Stimulated activated CD8-positive, alpha-beta memory T cell treated with anti-CD3 and anti-CD28 coated beads, Interleukin-4, amount 100 ng/mL, for 1 hour (primary cell): ENCODE measurements around the gene HOMER1.

Experiments
- DNase-seq, 2 donors: peaks; one replicate each; pipeline ENCODE4 v3.0.0-alpha.2; 2020; ENCODE audit warnings: low read depth in 2 of 2, low spot score in 1 of 2

HOMER1 gene

GRCh38 chr5:79490323-79490936, 23.5 kb downstream of the HOMER1 start:
- DNase-seq, result no peak

GRCh38 chr5:79489773-79490172, 24.2 kb downstream of the HOMER1 start:
- DNase-seq, result no peak

DNA sequence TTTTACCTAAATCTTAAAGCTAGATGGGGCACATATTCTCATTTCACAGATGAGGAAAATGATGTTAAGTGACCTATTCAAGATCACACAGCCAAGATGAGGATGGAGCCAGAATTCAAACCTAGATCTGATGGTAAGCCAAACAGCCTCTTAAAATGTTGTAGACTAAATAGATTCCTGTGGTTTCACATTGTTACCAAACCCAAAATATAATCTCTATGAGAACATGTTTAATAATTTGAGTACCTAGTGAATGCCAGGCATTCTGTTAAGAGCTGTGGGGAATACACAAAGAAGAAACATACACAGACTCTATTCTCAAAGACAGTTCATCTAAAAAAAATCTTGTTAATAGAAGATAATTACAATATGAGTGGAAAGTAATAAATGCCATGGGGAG, 25.2 kb downstream of the HOMER1 start:
- DNase-seq, result no peak

DNA sequence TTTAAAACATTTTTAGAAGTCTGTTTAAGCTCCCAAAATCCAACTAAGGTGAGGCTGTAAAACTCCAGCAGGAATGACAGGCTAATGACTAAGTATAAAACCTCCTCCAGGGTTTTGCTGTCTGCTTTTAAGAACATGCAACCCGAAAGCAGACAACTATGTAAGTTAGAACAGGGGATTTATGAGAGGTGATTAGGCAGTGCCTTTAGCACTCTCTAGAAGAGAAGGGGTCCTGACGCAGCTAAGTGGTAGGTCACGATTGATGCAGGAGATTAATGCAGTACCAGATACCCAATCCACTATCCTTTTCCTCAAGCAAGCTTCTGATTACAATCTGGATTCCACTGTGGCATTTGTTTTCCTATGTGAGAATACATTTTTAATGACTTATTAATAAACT, 25.9 kb downstream of the HOMER1 start:
- no peak for DNase-seq

GRCh38 chr5:79487251-79487650, 26.7 kb downstream of the HOMER1 start:
- DNase-seq, result no peak

GRCh38 chr5:79486116-79486515, 27.8 kb downstream of the HOMER1 start:
- DNase-seq, result no peak

GRCh38 chr5:79484731-79485130, 29.2 kb downstream of the HOMER1 start:
- DNase-seq, result no peak

DNA sequence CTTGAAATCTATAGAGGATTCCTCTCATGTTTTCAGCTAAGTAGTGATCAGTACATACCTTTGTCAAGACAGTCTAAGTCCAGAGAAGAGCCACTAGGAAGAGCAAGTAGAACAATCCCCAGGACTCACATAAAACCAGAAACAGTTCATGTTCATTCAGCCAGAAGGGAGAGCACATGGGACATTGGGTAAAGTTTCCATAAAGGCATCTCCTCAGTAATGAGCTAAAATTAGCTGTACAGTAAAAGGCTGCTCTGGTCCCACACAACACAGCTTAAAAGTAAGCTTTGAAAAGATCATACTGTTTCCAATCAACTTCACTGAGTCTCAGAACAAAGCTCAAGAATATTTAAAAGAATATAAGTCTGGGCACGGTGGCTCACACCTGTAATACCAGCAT, 32.4 kb downstream of the HOMER1 start:
- no peak for DNase-seq

DNA sequence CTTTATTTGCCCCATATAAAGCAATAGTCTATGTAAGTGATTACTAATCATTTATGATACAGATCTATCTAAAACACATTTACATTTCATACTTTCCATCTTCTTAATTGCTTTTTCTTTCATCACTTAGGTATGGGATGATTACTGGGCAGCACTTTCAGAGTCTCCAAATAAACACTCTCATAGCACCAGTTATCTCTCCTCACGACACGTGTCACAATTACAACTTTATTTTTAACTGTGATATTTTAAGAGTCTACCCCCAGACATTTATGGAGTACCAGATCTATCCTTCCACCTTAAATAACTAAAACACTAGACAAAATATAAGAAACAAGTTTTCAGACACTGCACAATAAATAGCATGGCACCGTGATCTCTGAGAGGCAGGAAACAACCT, 32.9 kb downstream of the HOMER1 start:
- DNase-seq, result no peak

GRCh38 chr5:79475152-79475466, 38.8 kb downstream of the HOMER1 start:
- no peak for DNase-seq

GRCh38 chr5:79474367-79475151, 39.4 kb downstream of the HOMER1 start:
- no peak for DNase-seq

DNA sequence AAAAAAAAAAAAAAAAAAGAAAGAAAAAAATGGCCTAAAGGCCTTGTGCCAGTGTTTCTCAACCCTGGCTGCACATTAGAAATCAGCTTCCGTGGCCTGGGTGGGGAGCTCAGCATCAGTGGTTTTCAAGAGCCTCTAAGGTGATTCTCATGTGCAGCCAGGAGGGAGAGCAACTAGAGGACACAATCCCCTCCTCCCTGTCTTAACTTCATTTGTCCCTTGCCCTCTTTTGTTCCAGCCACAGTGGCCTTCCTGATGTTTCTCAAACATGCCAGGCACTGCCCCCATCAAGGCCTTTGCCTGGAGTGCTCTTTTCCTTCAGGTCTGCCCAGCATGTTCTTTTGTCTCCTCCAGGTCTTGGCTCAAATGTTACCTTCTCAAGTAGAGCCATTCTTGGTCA, 42.4 kb downstream of the HOMER1 start:
- DNase-seq, result no peak

GRCh38 chr5:79464695-79465332, 49.1 kb downstream of the HOMER1 start:
- no peak for DNase-seq

DNA sequence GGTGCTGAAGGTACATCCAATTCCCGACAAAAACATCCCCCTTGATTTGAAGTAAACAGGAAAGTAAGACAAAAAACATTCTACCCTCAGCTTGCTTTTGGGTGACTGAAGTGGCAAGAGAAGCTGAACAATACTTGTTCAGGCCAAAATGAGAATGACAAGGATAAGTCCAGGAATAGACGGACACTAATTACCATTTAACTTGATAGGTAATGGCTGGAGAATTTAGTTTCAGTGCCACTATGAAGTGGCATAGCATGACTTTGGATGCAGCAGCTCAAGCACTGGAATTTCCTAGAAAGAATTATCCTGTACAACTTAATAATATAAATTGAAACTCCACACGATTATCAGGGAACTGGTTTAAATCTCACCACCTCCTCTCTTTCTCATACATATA, 49.7 kb downstream of the HOMER1 start:
- no peak for DNase-seq

GRCh38 chr5:79459626-79460025, 54.3 kb downstream of the HOMER1 start:
- DNase-seq, result no peak

DNA sequence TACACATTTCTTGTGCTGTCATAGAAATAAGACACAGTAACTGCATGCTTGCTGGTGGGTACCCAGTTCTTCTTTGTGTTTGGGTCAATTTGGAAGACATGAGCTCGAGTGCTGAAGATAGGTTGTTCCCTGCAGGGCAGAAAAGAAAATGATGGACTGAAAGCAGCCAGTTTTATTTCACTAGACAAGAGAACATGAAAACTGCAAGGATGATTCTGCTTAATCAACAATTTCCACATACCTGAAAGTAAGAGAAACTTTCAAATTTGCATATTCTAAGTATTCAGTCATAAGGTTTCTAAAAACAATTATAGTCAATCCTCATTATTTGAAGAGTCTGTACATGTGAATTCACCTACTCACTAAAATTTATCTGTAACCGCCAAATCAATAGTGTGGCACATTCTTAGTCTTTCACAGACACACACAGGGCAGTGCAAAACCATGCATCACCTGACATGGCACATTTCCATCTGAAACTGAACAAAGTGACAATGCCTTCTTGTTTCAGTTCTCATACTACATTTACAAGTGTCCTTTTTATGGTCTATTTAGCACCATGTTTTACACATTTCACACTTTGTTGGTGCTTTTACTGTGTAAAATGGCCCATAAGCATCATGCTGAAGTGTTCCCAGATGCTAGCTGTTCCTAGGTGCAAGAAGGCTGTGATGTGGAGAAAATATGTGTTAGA, 56.9 kb downstream of the HOMER1 start:
- no peak for DNase-seq

- DNase-seq, result no peak
These were observed 57.5 kb downstream of the HOMER1 start for GRCh38 chr5:79456400-79456799.

- DNase-seq, result no peak
These were observed 59.9 kb downstream of the HOMER1 start for GRCh38 chr5:79454043-79454442.

DNA sequence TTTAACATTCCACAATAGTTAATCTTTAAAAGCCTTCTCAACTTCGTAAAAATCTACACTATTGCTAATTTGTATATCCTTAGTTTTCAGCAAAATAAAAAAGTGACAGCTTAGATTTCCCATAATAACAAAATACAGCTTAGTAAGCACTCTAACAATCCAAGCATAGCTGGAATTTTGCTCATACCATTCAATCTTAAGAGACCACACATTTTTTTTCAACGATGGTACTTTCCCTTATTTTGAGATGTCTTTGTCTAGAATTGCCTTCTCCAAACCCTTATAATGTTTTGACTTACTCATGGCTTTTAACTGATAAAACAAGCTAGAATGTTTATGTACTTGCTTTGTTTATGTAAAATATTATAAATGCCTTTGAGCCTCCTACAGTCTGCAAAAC, 65.6 kb downstream of the HOMER1 start:
- DNase-seq, result no peak

- DNase-seq, result no peak
These were observed 77.1 kb downstream of the HOMER1 start for GRCh38 chr5:79436821-79437220.

DNA sequence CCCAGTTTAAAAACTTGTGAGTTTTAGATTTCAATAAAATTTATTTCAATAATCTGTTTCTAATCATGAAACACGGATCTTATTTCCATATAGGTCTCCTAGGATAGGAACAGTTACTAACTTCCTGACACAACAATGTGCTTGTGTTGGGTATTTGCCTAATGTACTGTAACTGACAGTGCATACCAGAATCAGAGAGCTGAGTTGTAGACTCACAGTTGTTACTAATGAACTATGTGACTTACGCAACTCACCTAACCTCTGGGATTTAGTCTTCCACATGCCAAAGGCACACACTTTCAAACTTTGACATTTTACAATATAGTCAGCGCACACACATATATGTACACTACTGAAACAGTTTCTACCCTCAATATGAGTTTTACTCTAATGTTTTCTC, 77.7 kb downstream of the HOMER1 start:
- no peak for DNase-seq

- DNase-seq, result no peak
These were observed 83.7 kb downstream of the HOMER1 start for GRCh38 chr5:79430196-79430595.
